Measurements from ENCODE around the gene LRRC3. TPM values are rescaled to one million over a fixed set of nuclear protein-coding genes. Genes with fewer than 3 reads are reported as not detected.

LRRC3 gene
- total RNA-seq, 1 experiment from 2014 or later: 5.7 TPM

GRCh38 chr21:44428281-44428960, 26.9 kb upstream of the LRRC3 start:
- peak; percentile 78 for DNase-seq (ENCODE audit: low spot score)
- H3K9me3 Mint-ChIP-seq: peaks cover 21% of the 10 kb centered on the region
- H3K4me1 Mint-ChIP-seq: no peaks in the 10 kb centered on the region
- peak; percentile 82 for ATAC-seq
- no peak overlapping the region for H3K4me3 Mint-ChIP-seq
- ChIA-PET CTCF (interaction anchor here (0.7 to 1.0 kb wide), 2 partner anchors 19 to 68 kb away, joined by 3 to 4 read pairs; no protein-coding TSS in a partner anchor), POLR2A (interaction anchor here (0.6 to 1.1 kb wide), 2 partner anchors 19 to 26 kb away, joined by 4 to 5 read pairs; no protein-coding TSS in a partner anchor)
- H3K27ac Mint-ChIP-seq: no peak overlapping the region
- TF ChIP-seq GTF2I (CRISPR knock-in tag; conservative IDR thresholded peaks at IDR 0.05): no peak
- TF ChIP-seq CREB1 (CRISPR knock-in tag; IDR thresholded peaks at IDR 0.05): no peak
- peak; percentile 82 for TF ChIP-seq ZNF263 (CRISPR knock-in tag; IDR thresholded peaks at IDR 0.05; ENCODE audit: low read depth)
- TF ChIP-seq TCF7 (CRISPR knock-in tag; IDR thresholded peaks at IDR 0.05; ENCODE audit: low read depth): no peak
- no peaks in the 10 kb centered on the region for H3K27me3 Mint-ChIP-seq (ENCODE audit: low read depth)
- peaks cover 9% of the 10 kb centered on the region; the same call in 1 of the 2 replicates for H3K36me3 Mint-ChIP-seq

GRCh38 chr21:44429894-44430293, 25.4 kb upstream of the LRRC3 start:
- ChIA-PET CTCF (interaction anchor here (0.6 to 1.2 kb wide), 2 partner anchors 58 to 102 kb away, joined by 3 to 4 read pairs; no protein-coding TSS in a partner anchor), POLR2A (no interaction called here)
- TF ChIP-seq EMX1 (CRISPR knock-in tag; IDR thresholded peaks at IDR 0.05): no peak
- TF ChIP-seq USF1 (CRISPR knock-in tag; IDR thresholded peaks at IDR 0.05): no peak
- TF ChIP-seq KAT7 (CRISPR knock-in tag; IDR thresholded peaks at IDR 0.05; ENCODE audit: borderline replicate concordance): no peak
- TF ChIP-seq NR1H2 (CRISPR knock-in tag; IDR thresholded peaks at IDR 0.05): no peak
- TF ChIP-seq CREM (CRISPR knock-in tag; IDR thresholded peaks at IDR 0.05): no peak
- TF ChIP-seq GTF2I (CRISPR knock-in tag; conservative IDR thresholded peaks at IDR 0.05): no peak
- TF ChIP-seq TP53 (CRISPR knock-in tag; IDR thresholded peaks at IDR 0.05): no peak
- no peak for TF ChIP-seq AFF4 (CRISPR knock-in tag; IDR thresholded peaks at IDR 0.05; ENCODE audit: borderline replicate concordance)
- Mint-ChIP-seq H3K9me3 (peaks cover 21% of the 10 kb centered on the region), H3K27ac (no peak overlapping the region), H3K36me3 (peaks cover 9% of the 10 kb centered on the region; the same call in 1 of the 2 replicates), H3K4me1 (no peaks in the 10 kb centered on the region), H3K4me3 (no peak overlapping the region), H3K27me3 (ENCODE audit: low read depth) (no peaks in the 10 kb centered on the region)
- DNase-seq (ENCODE audit: low spot score): no peak
- no peak for ATAC-seq

GRCh38 chr21:44431300-44431699, 24.0 kb upstream of the LRRC3 start:
- CTCF ChIA-PET: no interaction called here
- ATAC-seq (no peak), DNase-seq (ENCODE audit: low spot score) (no peak)
- no peaks in the 10 kb centered on the region for H3K27me3 Mint-ChIP-seq (ENCODE audit: low read depth)
- no peaks in the 10 kb centered on the region for H3K4me1 Mint-ChIP-seq
- no peak overlapping the region for H3K4me3 Mint-ChIP-seq
- H3K9me3 Mint-ChIP-seq: peaks cover 21% of the 10 kb centered on the region
- no peak overlapping the region for H3K27ac Mint-ChIP-seq
- peaks cover 9% of the 10 kb centered on the region; the same call in 1 of the 2 replicates for H3K36me3 Mint-ChIP-seq
- POLR2A ChIA-PET: interaction anchor here (0.7 kb wide), 1 partner anchor 13 kb away, joined by 3 read pairs; no protein-coding TSS in a partner anchor
- TF ChIP-seq ZNF281 (CRISPR knock-in tag; IDR thresholded peaks at IDR 0.05) (no peak), SMAD4 (CRISPR knock-in tag; IDR thresholded peaks at IDR 0.05) (no peak), E2F5 (CRISPR knock-in tag; IDR thresholded peaks at IDR 0.05) (no peak), ATF1 (CRISPR knock-in tag; IDR thresholded peaks at IDR 0.05) (no peak), PREB (CRISPR knock-in tag; IDR thresholded peaks at IDR 0.05; ENCODE audit: borderline replicate concordance) (no peak), CREB1 (CRISPR knock-in tag; IDR thresholded peaks at IDR 0.05) (no peak), IRF1 (CRISPR knock-in tag; IDR thresholded peaks at IDR 0.05) (no peak), ZNF425 (CRISPR knock-in tag; conservative IDR thresholded peaks at IDR 0.05) (no peak)
